H1 (cell line): ENCODE data around the gene FBXO7. TPM values are rescaled to one million over a fixed set of nuclear protein-coding genes. Genes with fewer than 3 reads are reported as not detected.

Source experiments
- CTCF ChIA-PET: fragments of 300-600 bp; sonication (Branson Sonifier 250); formaldehyde crosslinking; loops from one replicate; lab custom pipeline; 2021; ENCODE audit not compliant: partially characterized antibody; lab: Charles Lee
- POLR2A ChIA-PET: fragments of 300-600 bp; sonication (Branson Sonifier 250); formaldehyde crosslinking; loops from one replicate; lab custom pipeline; 2021; ENCODE audit warnings: inconsistent platforms; ENCODE audit not compliant: partially characterized antibody; lab: Charles Lee
- DNase-seq, 2 experiments: peaks; one replicate each; pipeline versions ENCODE4 v3.0.0 to v3.0.0-alpha.2; 2010 to 2022; ENCODE audit warnings: low spot score in 2 of 2, low read depth in 1 of 2, mixed read lengths in 1 of 2
- FAIRE-seq: peaks from 2 replicates; lab custom pipeline; 2011; peaks lifted over from hg19 to GRCh38; lab: Jason Lieb, UNC
- H2AFZ ChIP-seq: 2 replicates; pipeline ENCODE4 v1.8.1; 2012; ENCODE audit warnings: low read length, inconsistent platforms
- H2AK5ac ChIP-seq: 2 replicates; pipeline ENCODE4 v1.6.1; 2013; ENCODE audit warnings: low read depth, low read length
- H2BK120ac ChIP-seq: replicated peaks from 2 replicates; pipeline ENCODE3; 2013; ENCODE audit warnings: low read depth, low read length, inconsistent platforms
- H2BK12ac ChIP-seq: 2 replicates; pipeline ENCODE4 v1.6.1; 2013; ENCODE audit warnings: low read depth, low read length
- H2BK15ac ChIP-seq: 2 replicates; pipeline ENCODE4 v1.6.1; 2013; ENCODE audit warnings: low read length
- H2BK20ac ChIP-seq: 2 replicates; pipeline ENCODE4 v1.6.1; 2013; ENCODE audit warnings: low read length
- H2BK5ac ChIP-seq: 2 replicates; pipeline ENCODE4 v1.6.1; 2013; ENCODE audit warnings: low read depth, low read length
- H3K14ac ChIP-seq: 2 replicates; pipeline ENCODE4 v1.6.1; 2013; ENCODE audit warnings: inconsistent platforms; ENCODE audit not compliant: insufficient read length
- H3K18ac ChIP-seq: 2 replicates; pipeline ENCODE4 v1.6.1; 2013; ENCODE audit warnings: low read length; ENCODE audit errors: extremely low read depth
- H3K23ac ChIP-seq: 2 replicates; pipeline ENCODE4 v1.6.1; 2013; ENCODE audit warnings: inconsistent platforms; ENCODE audit not compliant: insufficient read length
- H3K23me2 ChIP-seq: 2 replicates; pipeline ENCODE4 v1.6.1; 2013; ENCODE audit warnings: low read depth, low read length
- H3K27ac ChIP-seq: 2 replicates; pipeline ENCODE4 v1.6.1; 2011; ENCODE audit warnings: low read depth, low read length, inconsistent platforms
- H3K27me3 ChIP-seq, 4 experiments: replicated peaks in 1 of 4; 1 replicate in 1 of 4; 2 replicates in 3 of 4; pipeline versions ENCODE4 v1.6.1 to v1.8.1; 2011 to 2013; ENCODE audit warnings: low read length in 3 of 4, mild to moderate bottlenecking in 3 of 4, inconsistent platforms in 2 of 4, mixed read lengths in 2 of 4, moderate library complexity in 1 of 4; ENCODE audit not compliant: control insufficient read depth in 3 of 4, insufficient read depth in 3 of 4; ENCODE audit errors: extremely low read depth in 1 of 4
- H3K36me3 ChIP-seq, 4 experiments: 2 replicates each; pipeline versions ENCODE4 v1.6.1 to v1.8.1; 2011 to 2013; ENCODE audit warnings: mild to moderate bottlenecking in 4 of 4, low read length in 3 of 4, moderate library complexity in 2 of 4, control low read depth in 1 of 4, inconsistent platforms in 1 of 4; ENCODE audit not compliant: insufficient read depth in 4 of 4, control insufficient read depth in 2 of 4
- H3K4ac ChIP-seq: replicated peaks from 2 replicates; pipeline ENCODE3; 2013; ENCODE audit warnings: low read length, low read depth, mixed read lengths, inconsistent platforms; ENCODE audit not compliant: insufficient read length
- H3K4me1 ChIP-seq, 4 experiments: replicated peaks in 1 of 4; 1 replicate in 1 of 4; 2 replicates in 3 of 4; pipeline versions ENCODE4 v1.6.1 to v1.8.1; 2011 to 2013; ENCODE audit warnings: low read length in 3 of 4, inconsistent platforms in 2 of 4, mixed read lengths in 1 of 4; ENCODE audit not compliant: insufficient read depth in 4 of 4, control insufficient read depth in 3 of 4
- H3K4me2 ChIP-seq, 2 experiments: 2 replicates each; pipeline versions ENCODE4 v1.6.1 to v1.8.1; 2011 to 2013; ENCODE audit warnings: low read depth in 2 of 2, low read length in 2 of 2, control low read depth in 1 of 2, inconsistent platforms in 1 of 2, mild to moderate bottlenecking in 1 of 2; ENCODE audit not compliant: insufficient read depth in 1 of 2
- H3K4me3 ChIP-seq, 4 experiments: fragments of 200-600, 300-600 bp in 1 of 4; sonication (generic), shearing (Covaris generic), sonication (Bioruptor Twin) in 1 of 4; 2 replicates each; pipeline versions ENCODE4 v1.5.1 to v1.8.1; 2011 to 2016; ENCODE audit warnings: low read length in 4 of 4, low read depth in 3 of 4, control low read depth in 2 of 4, inconsistent platforms in 2 of 4, mild to moderate bottlenecking in 2 of 4, mixed read lengths in 1 of 4, moderate library complexity in 1 of 4; ENCODE audit not compliant: insufficient read depth in 2 of 4; ENCODE audit errors: extremely low read depth in 1 of 4
- H3K56ac ChIP-seq: replicated peaks from 2 replicates; pipeline ENCODE3; 2013; ENCODE audit warnings: low read depth, mild to moderate bottlenecking, mixed read lengths, low read length, inconsistent platforms; ENCODE audit not compliant: insufficient read length
- H3K79me1 ChIP-seq: 2 replicates; pipeline ENCODE4 v1.6.1; 2013; ENCODE audit warnings: low read depth, low read length, control low read depth
- H3K79me2 ChIP-seq, 2 experiments: 2 replicates each; pipeline versions ENCODE4 v1.6.1 to v1.8.1; 2012 to 2013; ENCODE audit warnings: low read length in 2 of 2, mild to moderate bottlenecking in 2 of 2, inconsistent platforms in 1 of 2; ENCODE audit not compliant: insufficient read depth in 2 of 2, control insufficient read depth in 1 of 2
- H3K9ac ChIP-seq, 4 experiments: replicated peaks in 1 of 4; 1 replicate in 1 of 4; 2 replicates in 3 of 4; pipeline versions ENCODE4 v1.6.1 to v1.8.1; 2011 to 2013; ENCODE audit warnings: low read depth in 3 of 4, low read length in 3 of 4, control low read depth in 2 of 4, mild to moderate bottlenecking in 2 of 4, moderate library complexity in 2 of 4, inconsistent platforms in 1 of 4; ENCODE audit errors: extremely low read depth in 1 of 4
- H3K9me3 ChIP-seq, 2 experiments: 2 replicates each; pipeline versions ENCODE4 v1.6.1 to v1.8.1; 2012 to 2013; ENCODE audit warnings: mild to moderate bottlenecking in 2 of 2, moderate library complexity in 2 of 2, control low read depth in 1 of 2, inconsistent platforms in 1 of 2, low read depth in 1 of 2, low read length in 1 of 2, mixed read lengths in 1 of 2; ENCODE audit not compliant: insufficient read depth in 2 of 2
- H4K20me1 ChIP-seq, 2 experiments: replicated peaks in 1 of 2; 2 replicates each; pipeline versions ENCODE3 to v1.8.1; 2011 to 2013; ENCODE audit warnings: inconsistent platforms in 2 of 2, low read length in 2 of 2, mild to moderate bottlenecking in 1 of 2; ENCODE audit not compliant: insufficient read depth in 2 of 2, control insufficient read depth in 1 of 2
- H4K5ac ChIP-seq: 2 replicates; pipeline ENCODE4 v1.6.1; 2013; ENCODE audit warnings: low read length, low read depth, mixed read lengths, inconsistent platforms; ENCODE audit not compliant: insufficient read length
- H4K8ac ChIP-seq: 2 replicates; pipeline ENCODE4 v1.8.0; 2013; ENCODE audit warnings: mild to moderate bottlenecking, moderate library complexity, low read length, inconsistent platforms; ENCODE audit not compliant: insufficient read depth; ENCODE audit errors: extremely low read depth
- H4K91ac ChIP-seq: replicated peaks from 2 replicates; pipeline ENCODE3; 2013; ENCODE audit warnings: low read length, mixed read lengths, inconsistent platforms; ENCODE audit not compliant: insufficient read length
- CHD1 ChIP-seq: IDR thresholded peaks from 2 replicates; pipeline ENCODE4 v1.6.1; 2012; ENCODE audit warnings: low read depth, low read length, improper control_type of control experiment
- CHD2 ChIP-seq: IDR thresholded peaks from 2 replicates; pipeline ENCODE4 v1.6.1; 2012; ENCODE audit warnings: low read length, improper control_type of control experiment
- NANOG ChIP-seq: IDR thresholded peaks from 2 replicates; pipeline ENCODE4 v1.6.1; 2011; ENCODE audit warnings: low read length, low read depth, mild to moderate bottlenecking, inconsistent platforms; ENCODE audit not compliant: insufficient read depth, poor library complexity, severe bottlenecking
- PHF8 ChIP-seq: fragments of 200-600 bp; sonication (generic); conservative IDR thresholded peaks from 2 replicates; pipeline ENCODE4 v1.7.1; 2012; ENCODE audit warnings: low read depth, mild to moderate bottlenecking, inconsistent platforms, low read length, moderate library complexity
- RAD21 ChIP-seq, 2 experiments: IDR thresholded peaks in 1 of 2; conservative IDR thresholded peaks in 1 of 2; 2 replicates each; pipeline ENCODE4 v1.6.1; 2011; ENCODE audit warnings: low read depth in 2 of 2, low read length in 2 of 2, improper control_type of control experiment in 1 of 2, inconsistent platforms in 1 of 2, mild to moderate bottlenecking in 1 of 2, moderate library complexity in 1 of 2
- RXRA ChIP-seq: IDR thresholded peaks from 2 replicates; pipeline ENCODE4 v1.6.1; 2011; ENCODE audit warnings: low read depth, mild to moderate bottlenecking, low read length, moderate library complexity; ENCODE audit not compliant: insufficient read depth
- SIX5 ChIP-seq: IDR thresholded peaks from 2 replicates; pipeline ENCODE4 v1.6.1; 2011; ENCODE audit warnings: mild to moderate bottlenecking, low read depth, low read length
- WGBS, 2 experiments: shearing (Covaris generic) in 1 of 2; methylation state at CpG; one replicate each; pipeline versions ENCODE4 v1.1.6 to v1.1.7; 2013 to 2015; ENCODE audit warnings: low lambda C conversion rate in 2 of 2, mixed read lengths in 2 of 2, inconsistent platforms in 1 of 2, low coverage in 1 of 2, missing lambda C conversion rate in 1 of 2; ENCODE audit not compliant: insufficient replicate concordance in 2 of 2, insufficient coverage in 1 of 2, insufficient read length in 1 of 2; ENCODE audit errors: extremely low coverage in 1 of 2, missing lambda C conversion rate in 1 of 2; 5-methylcytosine and 5-hydroxymethylcytosine counted together
- polyA plus RNA-seq, 7 experiments: library from polyadenylated mRNA; depleted of rRNA in 3 of 7; stranded (reverse) in 5 of 7; unstranded in 2 of 7; fragments of >200 nt in 5 of 7; fragments of 200-250 nt in 2 of 7; gene quantifications; 1 replicate in 5 of 7; 2 replicates in 1 of 7; 4 replicates in 1 of 7; pipeline versions ENCODE4 v1.2.1 to v1.2.3, GENCODE V29; 2011 to 2013; ENCODE audit warnings: missing spikeins in 2 of 7, mixed read lengths in 2 of 7
- total RNA-seq: library from RNA; stranded (reverse); fragmentation: NEBNext Ultra II Directional; extraction: Animal tissue kit (Norgen Biotek cat#: 25700); gene quantifications from 2 replicates; pipeline ENCODE4 v1.2.1, GENCODE V29; 2021

FBXO7 gene
- total and polyA plus RNA-seq, 2 of the 8 experiments (the other 6 are each of a cell fraction or from before 2014, with no cell fraction given): 62.7 to 76.1 TPM

DNA sequence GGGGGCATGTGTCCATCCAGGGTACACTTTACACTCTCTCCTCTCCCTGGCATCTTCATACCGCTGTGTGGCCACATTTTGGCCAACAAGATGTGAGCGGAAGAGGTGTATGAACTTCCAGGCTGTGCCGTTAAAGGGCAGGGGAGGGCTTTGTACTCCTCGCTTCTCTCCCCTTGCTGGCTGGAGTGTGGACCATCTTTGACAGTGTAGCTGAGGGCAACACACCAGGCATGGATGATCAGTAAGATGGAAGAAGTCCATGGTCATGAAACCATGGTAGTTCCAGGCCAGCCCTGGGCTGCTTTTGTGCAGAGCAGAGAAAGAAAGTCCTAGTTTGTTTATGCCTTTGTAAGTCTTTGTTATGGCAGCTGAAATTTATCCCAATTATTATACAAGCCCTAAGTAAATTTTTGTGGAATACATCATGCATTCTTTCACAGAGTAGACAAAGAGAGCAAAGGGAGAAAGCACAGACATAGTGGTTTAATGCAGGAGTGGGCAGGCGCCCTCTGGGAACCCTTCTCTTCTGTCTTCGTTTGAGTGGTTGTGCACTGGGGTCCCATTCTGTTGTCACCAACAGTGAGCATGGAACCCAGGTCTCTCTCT is 70.4 kb downstream of the FBXO7 start:
- H3K36me3 ChIP-seq: no peaks in the 10 kb centered on the region
- peaks cover 4% of the 10 kb centered on the region; the same call in 1 of the 2 replicates for H3K23me2 ChIP-seq
- H3K23ac ChIP-seq: no peak overlapping the region
- H3K4me2 ChIP-seq: no peak overlapping the region
- H2BK15ac ChIP-seq: no peak overlapping the region
- no peak overlapping the region for H2BK120ac ChIP-seq
- H3K56ac ChIP-seq: no peak overlapping the region
- ChIA-PET CTCF (no interaction called here), POLR2A (interaction anchor here (0.6 kb wide), 1 partner anchor 233 kb away, joined by 3 read pairs; no protein-coding TSS in a partner anchor)
- H4K20me1 ChIP-seq: peaks cover 0 to 3% of the 10 kb centered on the region in 2 experiments
- H3K79me2 ChIP-seq: no peaks in the 10 kb centered on the region
- H2AFZ ChIP-seq: no peak overlapping the region
- no peak overlapping the region for H2BK12ac ChIP-seq
- WGBS, 2 experiments: 95% methylated on average over 6 of the region's 6 CpGs; no CpG with 5 or more reads in 1 of the 2 experiments
- H3K4me1 ChIP-seq: no peaks in the 10 kb centered on the region
- H3K4me3 ChIP-seq: no peak overlapping the region
- no peak overlapping the region for H2BK5ac ChIP-seq
- no peak overlapping the region for H3K9ac ChIP-seq
- no peak for TF ChIP-seq CHD1
- no peak for TF ChIP-seq SIX5
- no peak for TF ChIP-seq RXRA
- no peak for TF ChIP-seq RAD21 (IDR thresholded peaks at IDR 0.05 in 1 of 2, conservative IDR thresholded peaks at IDR 0.05 in 1 of 2; ENCODE audit: low read depth in 2 of 2, low read length in 2 of 2)
- no peak for TF ChIP-seq CHD2
- no peak for TF ChIP-seq NANOG
- no peak for TF ChIP-seq PHF8
- H2BK20ac ChIP-seq: no peak overlapping the region
- H2AK5ac ChIP-seq: no peak overlapping the region
- no peak overlapping the region for H3K14ac ChIP-seq
- H4K8ac ChIP-seq: no peak overlapping the region
- no peaks in the 10 kb centered on the region for H3K9me3 ChIP-seq
- no peak overlapping the region for H3K4ac ChIP-seq
- no peak overlapping the region for H3K27ac ChIP-seq
- FAIRE-seq (no peak), DNase-seq (no peak)
- no peak overlapping the region for H4K91ac ChIP-seq
- H3K79me1 ChIP-seq: no peaks in the 10 kb centered on the region
- no peak overlapping the region for H3K18ac ChIP-seq
- H4K5ac ChIP-seq: no peak overlapping the region
- no peaks in the 10 kb centered on the region; a peak in 1 of 7 replicates for H3K27me3 ChIP-seq
